Activated CD4-positive, alpha-beta T cell treated with anti-CD3 and anti-CD28 coated beads, Interleukin-10, Interleukin-2, amounts not matched to agents 100 ng/mL and 50 ng/mL, durations not matched to agents 16 hours and 8 hours (primary cell): Measurements from ENCODE around the gene ZBTB4.

ENCODE experiments used
- DNase-seq: peaks from one replicate; pipeline ENCODE4 v3.0.0-alpha.2; 2020

The ZBTB4 gene

GRCh38 chr17:7479213-7480088 lies at the start of gene ZBTB4:
Gene ZBTB4 (minus strand): TSS chr17:7479631. CDS start chr17:7466801, 12,830 bp downstream.
- peak; percentile 50 for DNase-seq

- DNase-seq: no peak
These were observed 49.4 kb upstream of the ZBTB4 start for GRCh38 chr17:7528842-7529241.

- DNase-seq: peak; percentile 50
These were observed 43.6 kb upstream of the ZBTB4 start for GRCh38 chr17:7523033-7523432.

- no peak for DNase-seq
These were observed 36.6 kb upstream of the ZBTB4 start for GRCh38 chr17:7515911-7516610.

GRCh38 chr17:7513850-7514419 lies 34.5 kb upstream of the ZBTB4 start:
- DNase-seq: no peak

GRCh38 chr17:7512824-7513540 lies 33.6 kb upstream of the ZBTB4 start:
- no peak for DNase-seq

GRCh38 chr17:7512105-7512504 lies 32.7 kb upstream of the ZBTB4 start:
- no peak for DNase-seq

- no peak for DNase-seq
These were observed 31.7 kb upstream of the ZBTB4 start for GRCh38 chr17:7511108-7511507.

GRCh38 chr17:7509937-7510336 lies 30.5 kb upstream of the ZBTB4 start:
- DNase-seq: no peak

- no peak for DNase-seq
These were observed 29.4 kb upstream of the ZBTB4 start for GRCh38 chr17:7508846-7509245.

GRCh38 chr17:7508145-7508544 lies 28.7 kb upstream of the ZBTB4 start:
- no peak for DNase-seq

- DNase-seq: no peak
These were observed 24.1 kb upstream of the ZBTB4 start for GRCh38 chr17:7503521-7503920.

- no peak for DNase-seq
These were observed 23.6 kb upstream of the ZBTB4 start for GRCh38 chr17:7502987-7503386.

GRCh38 chr17:7502171-7502847 lies 22.9 kb upstream of the ZBTB4 start:
- DNase-seq: no peak

- no peak for DNase-seq
These were observed 22.3 kb upstream of the ZBTB4 start for GRCh38 chr17:7501729-7502128.

- no peak for DNase-seq
These were observed 19.7 kb upstream of the ZBTB4 start for GRCh38 chr17:7499161-7499560.

- DNase-seq: no peak
These were observed 18.2 kb upstream of the ZBTB4 start for GRCh38 chr17:7497636-7498035.

GRCh38 chr17:7497228-7497627 lies 17.8 kb upstream of the ZBTB4 start:
- DNase-seq: no peak

- DNase-seq: no peak
These were observed 17.2 kb upstream of the ZBTB4 start for GRCh38 chr17:7496470-7497183.

GRCh38 chr17:7495906-7496434 lies 16.5 kb upstream of the ZBTB4 start:
- no peak for DNase-seq

- no peak for DNase-seq
These were observed 14.5 kb upstream of the ZBTB4 start for GRCh38 chr17:7493941-7494340.

GRCh38 chr17:7491583-7491982 lies 12.2 kb upstream of the ZBTB4 start:
- DNase-seq: no peak
